T-cell (primary cell): ENCODE results near the gene DSC2. TPM values are rescaled to one million over a fixed set of nuclear protein-coding genes. Genes with fewer than 3 reads are reported as not detected.
"Not testable (repeated sequence)": the region's sequence is repeated elsewhere in the genome, so short reads cannot be mapped to it uniquely, and the experiment has no call there.

ENCODE experiments used
- ATAC-seq, 4 experiments: fragments of 200-7000 bp in 3 of 4; fragments of 150-1000 bp in 1 of 4; cut with Tn5 transposase; replicated peaks in 1 of 4; 1 replicate in 3 of 4; 2 replicates in 1 of 4; pipeline ENCODE4 v1.10.0; 2021; ENCODE audit warnings: moderate library complexity in 3 of 4, mild to moderate bottlenecking in 2 of 4, moderate number of reproducible peaks in 1 of 4
- CTCF ChIA-PET, 2 donors: fragments of 300-600 bp; sonication (Branson Sonifier 250); formaldehyde crosslinking; loops; one replicate each; lab custom pipeline; 2022; ENCODE audit warnings: antibody characterized with exemption in 2 of 2; lab: Charles Lee
- POLR2A ChIA-PET, 2 donors: fragments of 300-600 bp; sonication (Branson Sonifier 250); formaldehyde crosslinking; loops; one replicate each; lab custom pipeline; 2022; ENCODE audit warnings: antibody characterized with exemption in 2 of 2; lab: Charles Lee
- DNase-seq, 35 experiments: peaks; one replicate each; pipeline versions ENCODE4 v3.0.0 to v3.0.0-alpha.2; 2013 to 2023
- H3K27ac ChIP-seq: one replicate; pipeline ENCODE4 v1.5.1; 2013; ENCODE audit warnings: low read length
- H3K27me3 ChIP-seq, 2 experiments: replicated peaks in 1 of 2; 1 replicate in 1 of 2; 2 replicates in 1 of 2; pipeline versions ENCODE4 v1.6.1 to v1.7.0; 2013; ENCODE audit warnings: low read length in 1 of 2, mixed read lengths in 1 of 2; ENCODE audit not compliant: control insufficient read depth in 2 of 2, insufficient read depth in 2 of 2; ENCODE audit errors: extremely low read depth in 1 of 2
- H3K36me3 ChIP-seq, 2 donors: 1 replicate in 1 of 2; 2 replicates in 1 of 2; pipeline versions ENCODE4 v1.6.1 to v1.7.0; 2013; ENCODE audit warnings: low read length in 1 of 2; ENCODE audit not compliant: control insufficient read depth in 2 of 2, insufficient read depth in 1 of 2; ENCODE audit errors: extremely low read depth in 1 of 2
- H3K4me1 ChIP-seq, 2 experiments: 1 replicate in 1 of 2; 2 replicates in 1 of 2; pipeline versions ENCODE4 v1.6.1 to v1.7.0; 2013; ENCODE audit warnings: low read length in 2 of 2, mixed read lengths in 1 of 2; ENCODE audit not compliant: insufficient read depth in 2 of 2, control insufficient read depth in 1 of 2; ENCODE audit errors: extremely low read depth in 1 of 2
- H3K4me3 ChIP-seq, 2 donors: 1 replicate in 1 of 2; 2 replicates in 1 of 2; pipeline versions ENCODE4 v1.5.1 to v1.7.0; 2013; ENCODE audit warnings: mild to moderate bottlenecking in 2 of 2, low read length in 1 of 2, moderate library complexity in 1 of 2; ENCODE audit not compliant: control insufficient read depth in 1 of 2; ENCODE audit errors: extremely low read depth in 1 of 2
- H3K9me3 ChIP-seq: 2 replicates; pipeline ENCODE4 v1.7.0; 2013
- H3K27ac Mint-ChIP-seq, 2 donors: one replicate each; pipeline ENCODE4 v1.8.0; 2020 to 2021; ENCODE audit warnings: mild to moderate bottlenecking in 2 of 2, mixed read lengths in 2 of 2
- H3K27me3 Mint-ChIP-seq, 2 donors: one replicate each; pipeline ENCODE4 v1.8.0; 2021 to 2022; ENCODE audit warnings: mixed read lengths in 2 of 2
- H3K36me3 Mint-ChIP-seq: one replicate; pipeline ENCODE4 v1.8.0; 2021; ENCODE audit warnings: mixed read lengths
- H3K4me1 Mint-ChIP-seq, 3 donors: one replicate each; pipeline ENCODE4 v1.8.0; 2020 to 2022; ENCODE audit warnings: mixed read lengths in 3 of 3, mild to moderate bottlenecking in 1 of 3
- H3K4me3 Mint-ChIP-seq, 3 donors: one replicate each; pipeline ENCODE4 v1.8.0; 2020 to 2022; ENCODE audit warnings: mild to moderate bottlenecking in 3 of 3, mixed read lengths in 3 of 3, moderate library complexity in 3 of 3
- H3K9me3 Mint-ChIP-seq, 3 donors: one replicate each; pipeline ENCODE4 v1.8.0; 2020 to 2022; ENCODE audit warnings: mixed read lengths in 3 of 3
- WGBS: methylation state at CpG from one replicate; pipeline ENCODE4 v1.1.5; 2013; ENCODE audit warnings: missing lambda C conversion rate; ENCODE audit not compliant: insufficient coverage; 5-methylcytosine and 5-hydroxymethylcytosine counted together
- total RNA-seq, 35 experiments: library from RNA in 6 of 35; stranded (reverse) in 6 of 35; fragments of 120-200 nt in 1 of 35; gene quantifications; one replicate each; pipeline versions ENCODE4 v1.2.1 to v1.2.4 and lab custom pipeline; 2013 to 2026

DSC2 gene
- total RNA-seq, 5 donors from 2014 or later (not counting 1 experiment from before 2014, with no cell fraction given) = 0.09 to 0.16 (median 0.13) TPM; not detected in 2

DNA sequence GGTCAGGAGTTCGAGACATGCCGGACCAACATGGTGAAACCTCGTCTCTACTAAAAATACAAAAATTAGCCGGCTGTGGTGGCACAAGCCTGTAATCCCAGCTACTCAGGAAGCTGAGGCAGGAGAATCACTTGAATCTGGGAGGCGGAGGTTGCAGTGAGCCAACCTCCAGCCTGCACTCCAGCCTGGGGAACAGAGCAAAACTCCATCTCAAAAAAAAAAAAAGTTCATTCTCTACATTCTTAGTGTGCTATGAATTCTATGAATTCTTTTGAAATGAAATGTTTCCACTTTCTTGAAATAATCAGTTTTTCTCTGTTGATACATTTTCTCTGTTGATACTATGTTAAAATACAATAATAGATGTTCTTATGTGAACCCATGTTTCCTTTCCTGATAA is 64.5 kb downstream of the DSC2 start:
- DNase-seq, H3K4me1 Mint-ChIP-seq, H3K4me3 ChIP-seq, POLR2A ChIA-PET, H3K27ac Mint-ChIP-seq, H3K4me3 Mint-ChIP-seq, CTCF ChIA-PET, ATAC-seq, H3K9me3 ChIP-seq, H3K36me3 ChIP-seq, H3K4me1 ChIP-seq, H3K27ac ChIP-seq, H3K9me3 Mint-ChIP-seq, H3K36me3 Mint-ChIP-seq: not testable (repeated sequence)
- H3K27me3 ChIP-seq = peaks cover 3 to 15% of the 10 kb centered on the region in 2 experiments
- 88% methylated on average over 3 of the region's 5 CpGs for WGBS
- peaks cover 13 to 26% of the 10 kb centered on the region in 2 donors for H3K27me3 Mint-ChIP-seq

DNA sequence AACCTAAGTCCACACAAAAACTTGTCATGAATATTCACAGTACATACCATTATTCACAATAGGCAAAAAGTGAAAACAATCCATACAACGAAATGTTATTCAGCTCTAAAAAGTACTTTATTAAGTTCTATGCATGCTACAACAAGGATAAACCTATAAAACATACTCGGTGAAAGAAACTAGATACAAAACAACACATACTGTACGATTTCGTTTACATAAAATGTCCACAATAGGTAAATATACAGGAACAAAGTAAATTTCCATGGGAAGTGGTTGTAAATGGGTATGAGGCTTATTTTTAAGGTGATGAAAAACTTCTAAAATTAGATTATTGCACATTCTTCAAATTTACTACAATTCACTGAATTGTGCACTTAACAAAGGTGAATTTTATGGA is 67.7 kb downstream of the DSC2 start:
- no peaks in the 10 kb centered on the region for H3K36me3 Mint-ChIP-seq
- peaks cover 0 to 4% (median 0%) of the 10 kb centered on the region in 3 donors for H3K9me3 Mint-ChIP-seq
- Histone ChIP-seq H3K36me3 (no peaks in the 10 kb centered on the region), H3K27ac (no peak overlapping the region), H3K4me1 (no peaks in the 10 kb centered on the region), H3K27me3 (no peaks in the 10 kb centered on the region), H3K4me3 (no peak overlapping the region), H3K9me3 (no peaks in the 10 kb centered on the region)
- ATAC-seq = no peak
- CTCF ChIA-PET = no interaction called here
- H3K4me3 Mint-ChIP-seq = no peak overlapping the region
- no peak for DNase-seq
- POLR2A ChIA-PET = no interaction called here
- H3K27ac Mint-ChIP-seq = no peak overlapping the region
- no peaks in the 10 kb centered on the region for H3K4me1 Mint-ChIP-seq
- peaks cover 3 to 6% of the 10 kb centered on the region in 2 donors for H3K27me3 Mint-ChIP-seq
- WGBS = 80% methylated on average over 1 of the region's 4 CpGs

DNA sequence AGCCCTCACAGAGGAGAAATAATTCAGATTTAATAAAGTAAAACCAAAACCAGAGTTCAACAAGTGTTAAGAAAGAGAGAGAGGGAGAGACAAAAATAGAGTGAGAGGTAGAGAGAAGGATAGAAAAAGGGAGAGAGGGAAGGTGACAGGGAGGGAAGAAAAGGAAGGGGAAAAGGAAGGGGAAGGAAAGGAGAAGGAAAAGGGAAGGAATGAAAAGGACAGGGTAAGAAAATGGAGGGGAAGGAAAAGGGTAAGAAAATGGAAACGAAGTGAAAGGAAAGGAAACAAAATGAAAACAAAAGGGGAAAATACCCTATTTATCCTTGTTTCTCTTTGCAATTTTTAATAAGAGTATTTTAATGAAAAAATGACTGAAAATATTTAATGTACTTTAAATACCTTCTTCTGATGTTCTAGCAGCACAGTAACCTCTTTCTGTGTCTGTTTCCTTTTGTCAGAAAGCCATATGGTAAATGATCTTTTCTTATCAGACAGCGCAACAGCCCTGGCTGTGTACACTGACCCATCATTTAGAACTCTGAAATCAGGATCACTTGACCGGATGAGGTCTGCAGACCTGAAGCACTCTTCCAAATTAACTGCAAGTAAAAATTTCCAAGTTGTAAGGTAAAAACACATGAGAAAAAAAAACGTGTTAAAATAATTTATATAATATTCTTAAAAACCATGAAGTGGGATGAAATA is 71.5 kb downstream of the DSC2 start:
- no peaks in the 10 kb centered on the region for H3K4me1 Mint-ChIP-seq
- H3K36me3 Mint-ChIP-seq = no peaks in the 10 kb centered on the region
- POLR2A ChIA-PET = no interaction called here

GRCh38 chr18:31015715-31016434 is 86.3 kb downstream of the DSC2 start:
- DNase-seq (no peak), ATAC-seq (no peak)
- H3K4me1 ChIP-seq = no peaks in the 10 kb centered on the region
- ChIA-PET CTCF (no interaction called here), POLR2A (no interaction called here)
- H3K36me3 Mint-ChIP-seq = no peaks in the 10 kb centered on the region
- H3K4me3 Mint-ChIP-seq = no peak overlapping the region
- WGBS = 80% methylated on average over 1 of the region's 3 CpGs
- H3K36me3 ChIP-seq = no peaks in the 10 kb centered on the region
- H3K9me3 Mint-ChIP-seq = peaks cover 0 to 13% (median 0%) of the 10 kb centered on the region in 3 donors
- no peaks in the 10 kb centered on the region for H3K9me3 ChIP-seq
- H3K27ac Mint-ChIP-seq = no peak overlapping the region
- H3K27me3 Mint-ChIP-seq = no peaks in the 10 kb centered on the region
- H3K27me3 ChIP-seq = no peaks in the 10 kb centered on the region
- H3K27ac ChIP-seq = no peak overlapping the region
- no peaks in the 10 kb centered on the region for H3K4me1 Mint-ChIP-seq
- H3K4me3 ChIP-seq = no peak overlapping the region

More for the DNA sequence above, 71.5 kb downstream of the DSC2 start:
- DNase-seq (no peak), ATAC-seq (no peak)
- H3K36me3 ChIP-seq = no peaks in the 10 kb centered on the region
- H3K9me3 ChIP-seq = no peaks in the 10 kb centered on the region
- no peaks in the 10 kb centered on the region for H3K27me3 Mint-ChIP-seq
- H3K27ac Mint-ChIP-seq = no peak overlapping the region
- H3K4me3 ChIP-seq = no peak overlapping the region
- H3K27ac ChIP-seq = no peak overlapping the region
- no peaks in the 10 kb centered on the region for H3K27me3 ChIP-seq
- CTCF ChIA-PET = no interaction called here
- no peak overlapping the region for H3K4me3 Mint-ChIP-seq
- no peaks in the 10 kb centered on the region for H3K4me1 ChIP-seq
- 83% methylated on average over 1 of the region's 4 CpGs for WGBS
- peaks cover 0 to 5% (median 4%) of the 10 kb centered on the region in 3 donors for H3K9me3 Mint-ChIP-seq

DNA sequence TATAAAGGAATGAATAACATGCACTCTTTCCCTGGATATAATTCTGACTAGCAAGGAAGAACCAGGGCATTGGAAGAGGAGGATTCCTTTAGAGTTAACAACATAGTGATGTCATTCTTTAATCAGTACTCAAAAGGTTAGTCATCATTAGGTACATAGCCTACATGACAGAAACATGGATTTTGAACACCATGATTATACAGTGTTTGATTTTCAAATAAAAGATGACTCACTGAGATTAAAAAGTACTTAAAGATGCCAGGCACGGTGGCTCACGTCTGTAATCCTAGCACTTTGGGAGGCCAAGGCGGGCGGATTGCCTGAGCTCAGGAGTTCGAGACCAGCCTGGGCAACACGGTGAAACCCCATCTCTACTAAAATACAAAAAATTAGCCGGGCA is 90.8 kb downstream of the DSC2 start:
- H3K4me3 Mint-ChIP-seq, H3K27me3 ChIP-seq, H3K4me1 ChIP-seq, H3K27ac ChIP-seq, H3K4me1 Mint-ChIP-seq, H3K36me3 Mint-ChIP-seq, ATAC-seq, H3K27me3 Mint-ChIP-seq, DNase-seq, H3K9me3 Mint-ChIP-seq, H3K27ac Mint-ChIP-seq, POLR2A ChIA-PET, H3K4me3 ChIP-seq, H3K9me3 ChIP-seq, H3K36me3 ChIP-seq: not testable (repeated sequence)
- WGBS = 100% methylated on average over 4 of the region's 7 CpGs
- CTCF ChIA-PET = interaction anchor here in 1 of 2 donors (0.5 kb wide), 1 partner anchor 18 kb away, joined by 3 read pairs; no protein-coding TSS in a partner anchor

- Histone ChIP-seq H3K4me1 (no peaks in the 10 kb centered on the region), H3K9me3 (no peaks in the 10 kb centered on the region), H3K27ac (no peak overlapping the region), H3K36me3 (no peaks in the 10 kb centered on the region), H3K4me3 (no peak overlapping the region), H3K27me3 (no peaks in the 10 kb centered on the region)
- POLR2A ChIA-PET = no interaction called here
- DNase-seq (no peak), ATAC-seq (no peak)
- Mint-ChIP-seq H3K27me3 (no peaks in the 10 kb centered on the region), H3K36me3 (no peaks in the 10 kb centered on the region), H3K9me3 (peaks cover 0 to 6% (median 5%) of the 10 kb centered on the region in 3 donors), H3K27ac (no peak overlapping the region), H3K4me1 (no peaks in the 10 kb centered on the region), H3K4me3 (no peak overlapping the region)
- WGBS = no CpG with 5 or more reads among the region's 4 CpGs
- CTCF ChIA-PET = no interaction called here
Observed at GRCh38 chr18:31010601-31011000, 91.6 kb downstream of the DSC2 start.
